CD1c-positive myeloid dendritic cell (primary cell): Measurements from ENCODE around the gene HS3ST5.
"Not testable (repeated sequence)": the region's sequence is repeated elsewhere in the genome, so short reads cannot be mapped to it uniquely, and the experiment has no call there.

Experiments used
- DNase-seq: peaks from one replicate; pipeline ENCODE4 v3.0.0-alpha.2; 2016; ENCODE audit errors: extremely low spot score

Gene HS3ST5

GRCh38 chr6:114053791-114054190, 289.0 kb downstream of the HS3ST5 start:
- DNase-seq: no peak

- DNase-seq: no peak
These were observed 290.7 kb downstream of the HS3ST5 start for GRCh38 chr6:114052141-114052540.

- DNase-seq: no peak
These were observed 291.8 kb downstream of the HS3ST5 start for GRCh38 chr6:114051031-114051430.

- no peak for DNase-seq
These were observed 293.4 kb downstream of the HS3ST5 start for GRCh38 chr6:114049367-114049966.

GRCh38 chr6:114044566-114044965, 298.3 kb downstream of the HS3ST5 start:
- not testable (repeated sequence) for DNase-seq

- DNase-seq: no peak
These were observed 300.4 kb downstream of the HS3ST5 start for GRCh38 chr6:114042267-114043016.

GRCh38 chr6:114040871-114041270, 302.0 kb downstream of the HS3ST5 start:
- no peak for DNase-seq

GRCh38 chr6:114039841-114040240, 303.0 kb downstream of the HS3ST5 start:
- no peak for DNase-seq

- no peak for DNase-seq
These were observed 309.2 kb downstream of the HS3ST5 start for GRCh38 chr6:114033606-114034005.

GRCh38 chr6:114032721-114033120, 310.1 kb downstream of the HS3ST5 start:
- DNase-seq: no peak

GRCh38 chr6:114030767-114031166, 312.1 kb downstream of the HS3ST5 start:
- DNase-seq: no peak

- DNase-seq: no peak
These were observed 318.1 kb downstream of the HS3ST5 start for GRCh38 chr6:114024746-114025145.

- no peak for DNase-seq
These were observed 322.6 kb downstream of the HS3ST5 start for GRCh38 chr6:114020196-114020595.

- not testable (repeated sequence) for DNase-seq
These were observed 325.7 kb downstream of the HS3ST5 start for GRCh38 chr6:114017146-114017545.

- not testable (repeated sequence) for DNase-seq
These were observed 328.7 kb downstream of the HS3ST5 start for GRCh38 chr6:114014106-114014505.

GRCh38 chr6:114011486-114011885, 331.3 kb downstream of the HS3ST5 start:
- not testable (repeated sequence) for DNase-seq

GRCh38 chr6:114010540-114010939, 332.3 kb downstream of the HS3ST5 start:
- DNase-seq: no peak

GRCh38 chr6:114009192-114009591, 333.6 kb downstream of the HS3ST5 start:
- DNase-seq: no peak

GRCh38 chr6:114008331-114008730, 334.5 kb downstream of the HS3ST5 start:
- DNase-seq: no peak

GRCh38 chr6:114007516-114007915, 335.3 kb downstream of the HS3ST5 start:
- no peak for DNase-seq
